ENCODE results near the gene TMBIM4.

Gene TMBIM4

GRCh38 chr12:66115071-66115600, 54.7 kb downstream of the TMBIM4 start:
- Histone ChIP-seq H3K79me1 (ENCODE audit: low read length) (no peaks in the 10 kb centered on the region), H3K36me3 (ENCODE audit: control insufficient read depth, insufficient read depth, low read length) (no peaks in the 10 kb centered on the region), H2BK15ac (replicated peaks; ENCODE audit: low read depth) (no peak overlapping the region), H3K18ac (ENCODE audit: low read length) (no peak overlapping the region), H3K4me1 (ENCODE audit: control insufficient read depth, low read depth, low read length) (no peaks in the 10 kb centered on the region), H4K5ac (ENCODE audit: low read length) (no peak overlapping the region), H3K4ac (ENCODE audit: low read depth, low read length) (no peak overlapping the region), H3K9ac (ENCODE audit: low read length) (no peak overlapping the region), H3K4me2 (ENCODE audit: low read length) (no peak overlapping the region), H2BK5ac (ENCODE audit: low read length) (no peak overlapping the region), H3K56ac (ENCODE audit: low read length) (no peak overlapping the region), H3K23ac (ENCODE audit: low read length) (no peak overlapping the region), H2AK5ac (ENCODE audit: low read length) (no peak overlapping the region), H3K27me3 (ENCODE audit: insufficient read depth, low read length, poor library complexity) (no peaks in the 10 kb centered on the region), H3K4me3 (ENCODE audit: low read length) (no peak overlapping the region), H4K8ac (ENCODE audit: low read depth, low read length) (no peak overlapping the region), H3K27ac (ENCODE audit: low read depth, low read length) (no peak overlapping the region), H2BK120ac (ENCODE audit: low read depth, low read length) (no peak overlapping the region), H3K79me2 (ENCODE audit: control insufficient read depth, insufficient read depth, low read length) (no peaks in the 10 kb centered on the region)
- no CpG with 5 or more reads among the region's 4 CpGs for WGBS (ENCODE audit: extremely low coverage, insufficient coverage, low lambda C conversion rate)
- DNase-seq, result no peak

DNA sequence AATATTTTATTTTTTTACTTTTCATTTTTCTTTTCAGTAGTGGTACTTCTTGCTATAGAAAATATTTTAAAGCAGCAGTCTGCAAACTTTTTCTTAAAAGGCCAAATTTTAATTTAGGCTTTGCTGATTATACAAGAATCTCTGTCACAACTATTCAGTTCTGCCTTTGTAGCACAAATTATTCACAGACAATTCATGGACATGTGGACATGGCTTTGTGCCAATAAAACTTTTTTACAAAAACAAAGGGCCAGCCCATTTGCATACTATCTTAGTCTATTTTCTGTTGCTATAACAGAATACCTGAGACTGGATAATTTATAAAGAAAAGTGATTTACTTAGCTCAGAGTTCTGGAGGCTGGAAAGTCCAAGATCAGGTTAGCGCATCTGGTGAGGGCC, 56.3 kb downstream of the TMBIM4 start:
- H3K27me3 ChIP-seq (ENCODE audit: insufficient read depth, low read length, poor library complexity), result no peaks in the 10 kb centered on the region
- no peaks in the 10 kb centered on the region for H3K36me3 ChIP-seq (ENCODE audit: control insufficient read depth, insufficient read depth, low read length)
- H3K4ac ChIP-seq (ENCODE audit: low read depth, low read length), result no peak overlapping the region
- no peak overlapping the region for H3K4me3 ChIP-seq (ENCODE audit: low read length)
- no peak overlapping the region for H4K5ac ChIP-seq (ENCODE audit: low read length)
- H4K8ac ChIP-seq (ENCODE audit: low read depth, low read length), result no peak overlapping the region
- no peak for DNase-seq
- H3K23ac ChIP-seq (ENCODE audit: low read length), result no peak overlapping the region
- H3K79me1 ChIP-seq (ENCODE audit: low read length), result no peaks in the 10 kb centered on the region
- no peak overlapping the region for H2AK5ac ChIP-seq (ENCODE audit: low read length)
- H3K56ac ChIP-seq (ENCODE audit: low read length), result no peak overlapping the region
- H2BK15ac ChIP-seq (replicated peaks; ENCODE audit: low read depth), result no peak overlapping the region
- no peak overlapping the region for H3K9ac ChIP-seq (ENCODE audit: low read length)
- H3K4me1 ChIP-seq (ENCODE audit: control insufficient read depth, low read depth, low read length), result no peaks in the 10 kb centered on the region
- no peak overlapping the region for H3K18ac ChIP-seq (ENCODE audit: low read length)
- H3K4me2 ChIP-seq (ENCODE audit: low read length), result no peak overlapping the region
- H2BK120ac ChIP-seq (ENCODE audit: low read depth, low read length), result no peak overlapping the region
- no peak overlapping the region for H3K27ac ChIP-seq (ENCODE audit: low read depth, low read length)
- no CpG with 5 or more reads among the region's 1 CpG for WGBS (ENCODE audit: extremely low coverage, insufficient coverage, low lambda C conversion rate)
- no peak overlapping the region for H2BK5ac ChIP-seq (ENCODE audit: low read length)
- H3K79me2 ChIP-seq (ENCODE audit: control insufficient read depth, insufficient read depth, low read length), result no peaks in the 10 kb centered on the region

DNA sequence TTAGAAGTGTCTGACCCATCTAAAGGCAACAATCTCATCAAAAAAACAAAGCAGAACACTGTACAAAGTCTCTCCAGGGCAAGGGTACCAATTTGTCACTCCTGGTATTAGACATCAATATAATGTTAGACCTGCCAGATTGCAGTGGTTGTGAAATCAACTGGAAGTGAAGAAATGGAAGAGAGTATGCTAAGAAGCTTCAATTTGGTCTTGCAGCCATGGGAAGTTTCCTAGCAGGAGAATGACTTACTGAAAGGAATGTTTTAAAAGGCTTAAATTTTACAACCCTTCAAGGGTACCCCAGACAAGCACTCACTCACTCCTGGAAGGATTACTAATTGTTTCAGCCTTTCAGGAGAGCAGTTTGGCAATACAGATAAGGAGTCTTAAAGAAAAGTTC, 58.2 kb downstream of the TMBIM4 start:
- DNase-seq, result no peak
- Histone ChIP-seq H3K27ac (ENCODE audit: low read depth, low read length) (no peak overlapping the region), H4K5ac (ENCODE audit: low read length) (no peak overlapping the region), H2BK15ac (replicated peaks; ENCODE audit: low read depth) (no peak overlapping the region), H2BK5ac (ENCODE audit: low read length) (no peak overlapping the region), H3K4me1 (ENCODE audit: control insufficient read depth, low read depth, low read length) (no peaks in the 10 kb centered on the region), H2AK5ac (ENCODE audit: low read length) (no peak overlapping the region), H3K79me2 (ENCODE audit: control insufficient read depth, insufficient read depth, low read length) (no peaks in the 10 kb centered on the region), H3K18ac (ENCODE audit: low read length) (no peak overlapping the region), H3K4ac (ENCODE audit: low read depth, low read length) (no peak overlapping the region), H3K79me1 (ENCODE audit: low read length) (no peaks in the 10 kb centered on the region), H2BK120ac (ENCODE audit: low read depth, low read length) (no peak overlapping the region), H3K9ac (ENCODE audit: low read length) (no peak overlapping the region), H3K4me3 (ENCODE audit: low read length) (no peak overlapping the region), H3K27me3 (ENCODE audit: insufficient read depth, low read length, poor library complexity) (no peaks in the 10 kb centered on the region), H3K4me2 (ENCODE audit: low read length) (no peak overlapping the region), H4K8ac (ENCODE audit: low read depth, low read length) (no peak overlapping the region), H3K36me3 (ENCODE audit: control insufficient read depth, insufficient read depth, low read length) (no peaks in the 10 kb centered on the region), H3K23ac (ENCODE audit: low read length) (no peak overlapping the region), H3K56ac (ENCODE audit: low read length) (no peak overlapping the region)

DNA sequence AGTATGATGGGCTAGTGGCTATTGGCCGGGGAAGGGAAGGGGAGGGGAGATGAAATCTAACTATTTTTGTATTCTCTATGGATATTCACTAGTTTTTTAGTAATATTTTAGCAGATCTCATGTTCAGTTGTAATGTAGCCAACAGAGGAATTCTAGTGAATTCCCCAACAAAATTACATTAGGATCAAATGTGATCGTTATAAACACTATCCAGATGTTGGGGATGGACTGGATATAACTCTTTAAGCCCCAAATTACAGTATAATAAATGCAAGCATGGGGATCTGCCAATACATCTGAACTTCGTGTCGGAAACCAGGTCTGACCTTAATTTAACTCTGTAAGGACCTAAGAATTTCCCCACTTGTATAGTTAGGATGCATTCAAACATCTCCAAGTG, 60.7 kb downstream of the TMBIM4 start:
- H3K23ac ChIP-seq (ENCODE audit: low read length), result no peak overlapping the region

DNA sequence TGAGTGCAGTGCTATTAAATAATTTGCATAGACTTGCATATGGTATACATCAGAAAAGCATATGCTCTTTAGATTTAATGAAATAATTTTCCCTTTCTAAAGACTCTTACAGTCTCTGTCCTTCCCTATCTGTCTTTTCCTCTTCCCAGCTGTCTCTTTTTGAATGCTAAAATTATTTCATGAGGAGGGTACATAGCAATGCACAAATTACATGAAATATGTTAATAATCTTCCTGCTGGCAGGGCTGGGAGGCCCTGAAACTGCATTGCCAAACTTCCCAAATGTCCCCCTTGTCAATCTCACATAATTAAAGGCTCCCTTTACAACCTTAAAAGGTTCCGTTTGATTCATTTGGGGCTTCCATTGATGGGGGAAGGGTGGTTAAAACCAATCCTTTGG, 61.4 kb downstream of the TMBIM4 start:
- H3K56ac ChIP-seq (ENCODE audit: low read length), result no peak overlapping the region
- no CpG with 5 or more reads among the region's 1 CpG for WGBS (ENCODE audit: extremely low coverage, insufficient coverage, low lambda C conversion rate)

More for the DNA sequence above, 60.7 kb downstream of the TMBIM4 start:
- Histone ChIP-seq H3K4me2 (ENCODE audit: low read length) (no peak overlapping the region), H4K8ac (ENCODE audit: low read depth, low read length) (no peak overlapping the region), H3K4ac (ENCODE audit: low read depth, low read length) (no peak overlapping the region), H2BK120ac (ENCODE audit: low read depth, low read length) (no peak overlapping the region), H3K27ac (ENCODE audit: low read depth, low read length) (no peak overlapping the region), H3K4me3 (ENCODE audit: low read length) (no peak overlapping the region), H3K4me1 (ENCODE audit: control insufficient read depth, low read depth, low read length) (no peaks in the 10 kb centered on the region), H3K79me1 (ENCODE audit: low read length) (no peaks in the 10 kb centered on the region), H2BK5ac (ENCODE audit: low read length) (no peak overlapping the region), H2AK5ac (ENCODE audit: low read length) (no peak overlapping the region), H3K36me3 (ENCODE audit: control insufficient read depth, insufficient read depth, low read length) (no peaks in the 10 kb centered on the region), H2BK15ac (replicated peaks; ENCODE audit: low read depth) (no peak overlapping the region), H4K5ac (ENCODE audit: low read length) (no peak overlapping the region), H3K79me2 (ENCODE audit: control insufficient read depth, insufficient read depth, low read length) (no peaks in the 10 kb centered on the region), H3K9ac (ENCODE audit: low read length) (no peak overlapping the region), H3K18ac (ENCODE audit: low read length) (no peak overlapping the region), H3K27me3 (ENCODE audit: insufficient read depth, low read length, poor library complexity) (no peaks in the 10 kb centered on the region), H3K56ac (ENCODE audit: low read length) (no peak overlapping the region)
- DNase-seq, result no peak
- no CpG with 5 or more reads among the region's 4 CpGs for WGBS (ENCODE audit: extremely low coverage, insufficient coverage, low lambda C conversion rate)

GRCh38 chr12:66107451-66107915, 62.3 kb downstream of the TMBIM4 start:
- H3K79me2 ChIP-seq (ENCODE audit: control insufficient read depth, insufficient read depth, low read length), result no peaks in the 10 kb centered on the region
- no peak overlapping the region for H3K27ac ChIP-seq (ENCODE audit: low read depth, low read length)
- no peak overlapping the region for H3K56ac ChIP-seq (ENCODE audit: low read length)
- H2BK120ac ChIP-seq (ENCODE audit: low read depth, low read length), result no peak overlapping the region
- no peak overlapping the region for H3K4me3 ChIP-seq (ENCODE audit: low read length)
- H3K18ac ChIP-seq (ENCODE audit: low read length), result peak overlapping the region; percentile 8
- H3K9ac ChIP-seq (ENCODE audit: low read length), result no peak overlapping the region
- no peaks in the 10 kb centered on the region for H3K4me1 ChIP-seq (ENCODE audit: control insufficient read depth, low read depth, low read length)
- H3K4ac ChIP-seq (ENCODE audit: low read depth, low read length), result peak overlapping the region; percentile 73
- no peaks in the 10 kb centered on the region for H3K36me3 ChIP-seq (ENCODE audit: control insufficient read depth, insufficient read depth, low read length)
- DNase-seq, result peak; percentile 97
- no peak overlapping the region for H4K5ac ChIP-seq (ENCODE audit: low read length)
- H2BK15ac ChIP-seq (replicated peaks; ENCODE audit: low read depth), result no peak overlapping the region
- no peak overlapping the region for H4K8ac ChIP-seq (ENCODE audit: low read depth, low read length)
- WGBS (ENCODE audit: extremely low coverage, insufficient coverage, low lambda C conversion rate), result no CpG with 5 or more reads among the region's 9 CpGs
- no peak overlapping the region for H3K4me2 ChIP-seq (ENCODE audit: low read length)
- no peaks in the 10 kb centered on the region for H3K79me1 ChIP-seq (ENCODE audit: low read length)
- H3K23ac ChIP-seq (ENCODE audit: low read length), result no peak overlapping the region
- H2AK5ac ChIP-seq (ENCODE audit: low read length), result no peak overlapping the region
- no peaks in the 10 kb centered on the region for H3K27me3 ChIP-seq (ENCODE audit: insufficient read depth, low read length, poor library complexity)
- no peak overlapping the region for H2BK5ac ChIP-seq (ENCODE audit: low read length)

More for the DNA sequence above, 61.4 kb downstream of the TMBIM4 start:
- Histone ChIP-seq H3K4me1 (ENCODE audit: control insufficient read depth, low read depth, low read length) (no peaks in the 10 kb centered on the region), H2BK15ac (replicated peaks; ENCODE audit: low read depth) (no peak overlapping the region), H2BK120ac (ENCODE audit: low read depth, low read length) (no peak overlapping the region), H3K9ac (ENCODE audit: low read length) (no peak overlapping the region), H3K27ac (ENCODE audit: low read depth, low read length) (no peak overlapping the region), H3K4me2 (ENCODE audit: low read length) (no peak overlapping the region), H3K36me3 (ENCODE audit: control insufficient read depth, insufficient read depth, low read length) (no peaks in the 10 kb centered on the region), H4K8ac (ENCODE audit: low read depth, low read length) (no peak overlapping the region), H2AK5ac (ENCODE audit: low read length) (no peak overlapping the region), H3K4ac (ENCODE audit: low read depth, low read length) (no peak overlapping the region), H3K23ac (ENCODE audit: low read length) (no peak overlapping the region), H4K5ac (ENCODE audit: low read length) (no peak overlapping the region), H3K27me3 (ENCODE audit: insufficient read depth, low read length, poor library complexity) (no peaks in the 10 kb centered on the region), H3K18ac (ENCODE audit: low read length) (no peak overlapping the region), H3K79me2 (ENCODE audit: control insufficient read depth, insufficient read depth, low read length) (no peaks in the 10 kb centered on the region), H3K4me3 (ENCODE audit: low read length) (no peak overlapping the region), H2BK5ac (ENCODE audit: low read length) (no peak overlapping the region), H3K79me1 (ENCODE audit: low read length) (no peaks in the 10 kb centered on the region)
- no peak for DNase-seq
